ENCODE results near the gene OR2AG1.

Gene OR2AG1

GRCh38 chr11:6782720-6783119, at the start of gene OR2AG1:
OR2AG1 (plus strand) TSS chr11:6783020; CDS start chr11:6785038, 2,018 bp downstream.
- DNase-seq, result no peak

GRCh38 chr11:6733326-6734275, 49.2 kb upstream of the OR2AG1 start:
- DNase-seq, result no peak

GRCh38 chr11:6734616-6735015, 48.2 kb upstream of the OR2AG1 start:
- no peak for DNase-seq

- no peak for DNase-seq
Measured at GRCh38 chr11:6735306-6735705, 47.5 kb upstream of the OR2AG1 start.

- DNase-seq, result no peak
Measured at GRCh38 chr11:6736495-6737121, 46.2 kb upstream of the OR2AG1 start.

- DNase-seq, result no peak
Measured at GRCh38 chr11:6737872-6738466, 44.9 kb upstream of the OR2AG1 start.

GRCh38 chr11:6738590-6738989, 44.2 kb upstream of the OR2AG1 start:
- DNase-seq, result no peak

- DNase-seq, result no peak
Measured at GRCh38 chr11:6742260-6742659, 40.6 kb upstream of the OR2AG1 start.

GRCh38 chr11:6745018-6745417, 37.8 kb upstream of the OR2AG1 start:
- no peak for DNase-seq

- no peak for DNase-seq
Measured at GRCh38 chr11:6745465-6746015, 37.3 kb upstream of the OR2AG1 start.

GRCh38 chr11:6746086-6746618, 36.7 kb upstream of the OR2AG1 start:
- no peak for DNase-seq

- DNase-seq, result no peak
Measured at GRCh38 chr11:6746626-6747025, 36.2 kb upstream of the OR2AG1 start.

GRCh38 chr11:6747097-6747668, 35.6 kb upstream of the OR2AG1 start:
- DNase-seq, result no peak

GRCh38 chr11:6755303-6755952, 27.4 kb upstream of the OR2AG1 start:
- DNase-seq, result no peak

GRCh38 chr11:6755953-6756347, 26.9 kb upstream of the OR2AG1 start:
- no peak for DNase-seq

GRCh38 chr11:6757373-6757967, 25.4 kb upstream of the OR2AG1 start:
- no peak for DNase-seq

- no peak for DNase-seq
Measured at GRCh38 chr11:6771926-6772893, 10.6 kb upstream of the OR2AG1 start, which contains the start of gene OR2AG2. OR2AG2 (minus strand) TSS chr11:6771976; CDS start chr11:6768957, 3,019 bp downstream.

- no peak for DNase-seq
Measured at GRCh38 chr11:6778518-6778917, 4.3 kb upstream of the OR2AG1 start.

GRCh38 chr11:6780829-6781228, 2.0 kb upstream of the OR2AG1 start:
- DNase-seq, result no peak

- no peak for DNase-seq
Measured at GRCh38 chr11:6790546-6790945, 7.7 kb downstream of the OR2AG1 start.

GRCh38 chr11:6794639-6795038, 11.8 kb downstream of the OR2AG1 start:
- no peak for DNase-seq
